ENCODE measurements around the gene SIT1.

The SIT1 gene

DNA sequence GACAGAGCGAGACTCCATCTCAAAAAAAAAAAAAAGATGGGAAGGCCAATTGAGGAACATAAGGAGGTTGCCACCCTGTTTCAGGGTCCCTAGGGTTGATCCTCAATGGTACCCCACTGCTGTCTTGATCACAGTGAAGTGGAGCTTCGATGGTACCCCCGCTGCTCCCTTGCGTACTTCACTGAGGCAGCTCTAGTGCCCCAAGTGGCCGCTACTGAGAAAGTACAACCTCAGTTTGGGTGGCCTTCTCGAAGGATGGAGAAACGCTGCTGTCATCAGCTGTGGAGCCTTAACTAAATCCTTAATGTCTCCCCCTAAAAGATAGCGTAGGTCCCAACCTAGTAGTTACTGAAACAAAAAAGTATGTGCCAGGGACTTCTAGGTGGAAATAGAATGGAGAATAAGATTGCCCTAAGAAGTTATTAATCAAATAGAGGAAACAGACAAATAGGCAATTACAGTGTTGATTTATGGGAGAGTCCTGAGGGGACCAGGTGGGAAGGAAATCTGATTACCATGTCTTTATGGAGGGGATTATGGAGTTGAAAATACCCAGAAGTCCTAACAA lies 39.4 kb downstream of the SIT1 start:
- TF ChIP-seq, protein P1, sequence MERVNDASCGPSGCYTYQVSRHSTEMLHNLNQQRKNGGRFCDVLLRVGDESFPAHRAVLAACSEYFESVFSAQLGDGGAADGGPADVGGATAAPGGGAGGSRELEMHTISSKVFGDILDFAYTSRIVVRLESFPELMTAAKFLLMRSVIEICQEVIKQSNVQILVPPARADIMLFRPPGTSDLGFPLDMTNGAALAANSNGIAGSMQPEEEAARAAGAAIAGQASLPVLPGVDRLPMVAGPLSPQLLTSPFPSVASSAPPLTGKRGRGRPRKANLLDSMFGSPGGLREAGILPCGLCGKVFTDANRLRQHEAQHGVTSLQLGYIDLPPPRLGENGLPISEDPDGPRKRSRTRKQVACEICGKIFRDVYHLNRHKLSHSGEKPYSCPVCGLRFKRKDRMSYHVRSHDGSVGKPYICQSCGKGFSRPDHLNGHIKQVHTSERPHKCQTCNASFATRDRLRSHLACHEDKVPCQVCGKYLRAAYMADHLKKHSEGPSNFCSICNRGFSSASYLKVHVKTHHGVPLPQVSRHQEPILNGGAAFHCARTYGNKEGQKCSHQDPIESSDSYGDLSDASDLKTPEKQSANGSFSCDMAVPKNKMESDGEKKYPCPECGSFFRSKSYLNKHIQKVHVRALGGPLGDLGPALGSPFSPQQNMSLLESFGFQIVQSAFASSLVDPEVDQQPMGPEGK (CRISPR knock-in tag; IDR thresholded peaks at IDR 0.05; ENCODE audit: borderline replicate concordance) = no peak
- no peak for TF ChIP-seq ZNF8 (CRISPR knock-in tag; IDR thresholded peaks at IDR 0.05)
- TF ChIP-seq ARNTL (CRISPR knock-in tag; IDR thresholded peaks at IDR 0.05; ENCODE audit: borderline replicate concordance, low read depth) = no peak
- TF ChIP-seq ZFP3 (CRISPR knock-in tag; IDR thresholded peaks at IDR 0.05) = no peak
- no peak for TF ChIP-seq RARB (CRISPR knock-in tag; IDR thresholded peaks at IDR 0.05)
- TF ChIP-seq SNAI2 (CRISPR knock-in tag; IDR thresholded peaks at IDR 0.05) = no peak
- no peak for TF ChIP-seq ZC3H10 (CRISPR knock-in tag; IDR thresholded peaks at IDR 0.05)
- no peak for TF ChIP-seq ZFP30 (CRISPR knock-in tag; IDR thresholded peaks at IDR 0.05)
- TF ChIP-seq, protein P2, sequence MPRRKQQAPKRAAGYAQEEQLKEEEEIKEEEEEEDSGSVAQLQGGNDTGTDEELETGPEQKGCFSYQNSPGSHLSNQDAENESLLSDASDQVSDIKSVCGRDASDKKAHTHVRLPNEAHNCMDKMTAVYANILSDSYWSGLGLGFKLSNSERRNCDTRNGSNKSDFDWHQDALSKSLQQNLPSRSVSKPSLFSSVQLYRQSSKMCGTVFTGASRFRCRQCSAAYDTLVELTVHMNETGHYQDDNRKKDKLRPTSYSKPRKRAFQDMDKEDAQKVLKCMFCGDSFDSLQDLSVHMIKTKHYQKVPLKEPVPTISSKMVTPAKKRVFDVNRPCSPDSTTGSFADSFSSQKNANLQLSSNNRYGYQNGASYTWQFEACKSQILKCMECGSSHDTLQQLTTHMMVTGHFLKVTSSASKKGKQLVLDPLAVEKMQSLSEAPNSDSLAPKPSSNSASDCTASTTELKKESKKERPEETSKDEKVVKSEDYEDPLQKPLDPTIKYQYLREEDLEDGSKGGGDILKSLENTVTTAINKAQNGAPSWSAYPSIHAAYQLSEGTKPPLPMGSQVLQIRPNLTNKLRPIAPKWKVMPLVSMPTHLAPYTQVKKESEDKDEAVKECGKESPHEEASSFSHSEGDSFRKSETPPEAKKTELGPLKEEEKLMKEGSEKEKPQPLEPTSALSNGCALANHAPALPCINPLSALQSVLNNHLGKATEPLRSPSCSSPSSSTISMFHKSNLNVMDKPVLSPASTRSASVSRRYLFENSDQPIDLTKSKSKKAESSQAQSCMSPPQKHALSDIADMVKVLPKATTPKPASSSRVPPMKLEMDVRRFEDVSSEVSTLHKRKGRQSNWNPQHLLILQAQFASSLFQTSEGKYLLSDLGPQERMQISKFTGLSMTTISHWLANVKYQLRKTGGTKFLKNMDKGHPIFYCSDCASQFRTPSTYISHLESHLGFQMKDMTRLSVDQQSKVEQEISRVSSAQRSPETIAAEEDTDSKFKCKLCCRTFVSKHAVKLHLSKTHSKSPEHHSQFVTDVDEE (CRISPR knock-in tag; IDR thresholded peaks at IDR 0.05) = no peak
- no peak for TF ChIP-seq ESRRG (CRISPR knock-in tag; IDR thresholded peaks at IDR 0.05)
- TF ChIP-seq OSR1 (CRISPR knock-in tag; IDR thresholded peaks at IDR 0.05) = no peak
- TF ChIP-seq ISL1 (CRISPR knock-in tag; IDR thresholded peaks at IDR 0.05) = no peak
- TF ChIP-seq, protein P3, sequence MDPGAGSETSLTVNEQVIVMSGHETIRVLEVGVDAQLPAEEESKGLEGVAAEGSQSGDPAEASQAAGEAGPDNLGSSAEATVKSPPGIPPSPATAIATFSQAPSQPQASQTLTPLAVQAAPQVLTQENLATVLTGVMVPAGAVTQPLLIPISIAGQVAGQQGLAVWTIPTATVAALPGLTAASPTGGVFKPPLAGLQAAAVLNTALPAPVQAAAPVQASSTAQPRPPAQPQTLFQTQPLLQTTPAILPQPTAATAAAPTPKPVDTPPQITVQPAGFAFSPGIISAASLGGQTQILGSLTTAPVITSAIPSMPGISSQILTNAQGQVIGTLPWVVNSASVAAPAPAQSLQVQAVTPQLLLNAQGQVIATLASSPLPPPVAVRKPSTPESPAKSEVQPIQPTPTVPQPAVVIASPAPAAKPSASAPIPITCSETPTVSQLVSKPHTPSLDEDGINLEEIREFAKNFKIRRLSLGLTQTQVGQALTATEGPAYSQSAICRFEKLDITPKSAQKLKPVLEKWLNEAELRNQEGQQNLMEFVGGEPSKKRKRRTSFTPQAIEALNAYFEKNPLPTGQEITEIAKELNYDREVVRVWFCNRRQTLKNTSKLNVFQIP (CRISPR knock-in tag; IDR thresholded peaks at IDR 0.05; ENCODE audit: borderline replicate concordance, low read depth) = no peak
- TF ChIP-seq TOX (CRISPR knock-in tag; IDR thresholded peaks at IDR 0.05; ENCODE audit: borderline replicate concordance) = no peak
- TF ChIP-seq TCF4 (CRISPR knock-in tag; IDR thresholded peaks at IDR 0.05; ENCODE audit: borderline replicate concordance) = no peak
- TF ChIP-seq GLIS3 (CRISPR knock-in tag; IDR thresholded peaks at IDR 0.05) = no peak
- TF ChIP-seq BACH2 (CRISPR knock-in tag; IDR thresholded peaks at IDR 0.05; ENCODE audit: borderline replicate concordance) = no peak
- no peak for TF ChIP-seq ZNF70 (CRISPR knock-in tag; IDR thresholded peaks at IDR 0.05)
- ATAC-seq = peak; percentile 89

DNA sequence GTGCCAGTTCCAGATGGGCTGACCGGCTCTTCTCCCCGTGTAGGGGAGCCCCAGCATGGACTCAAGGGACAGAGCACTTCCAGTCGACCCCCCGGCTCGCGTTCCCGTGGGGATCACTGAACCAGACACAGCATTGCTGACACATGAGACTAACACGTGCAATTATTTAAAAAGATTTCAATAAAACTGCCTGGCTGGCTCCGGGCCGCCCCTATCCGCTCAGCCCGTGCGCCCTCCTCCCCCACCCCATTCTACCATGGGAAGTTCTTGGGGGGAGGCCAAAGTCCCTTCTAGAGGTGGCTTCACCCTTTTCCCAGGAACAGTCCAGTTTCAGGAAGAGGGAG lies 40.9 kb downstream of the SIT1 start:
- no peak for ATAC-seq
- TF ChIP-seq ZFP30 (CRISPR knock-in tag; IDR thresholded peaks at IDR 0.05) (no peak), OSR1 (CRISPR knock-in tag; IDR thresholded peaks at IDR 0.05) (no peak), GLIS3 (CRISPR knock-in tag; IDR thresholded peaks at IDR 0.05) (no peak), PPARA (CRISPR knock-in tag; IDR thresholded peaks at IDR 0.05; ENCODE audit: borderline replicate concordance) (no peak), SNAI2 (CRISPR knock-in tag; IDR thresholded peaks at IDR 0.05) (no peak), ZC3H10 (CRISPR knock-in tag; IDR thresholded peaks at IDR 0.05) (no peak), ZNF70 (CRISPR knock-in tag; IDR thresholded peaks at IDR 0.05) (no peak), ARNTL (CRISPR knock-in tag; IDR thresholded peaks at IDR 0.05; ENCODE audit: borderline replicate concordance, low read depth) (no peak), BACH2 (CRISPR knock-in tag; IDR thresholded peaks at IDR 0.05; ENCODE audit: borderline replicate concordance) (no peak), ISL1 (CRISPR knock-in tag; IDR thresholded peaks at IDR 0.05) (no peak), ZNF565 (CRISPR knock-in tag; conservative IDR thresholded peaks at IDR 0.05; ENCODE audit: low read depth) (no peak), TCF4 (CRISPR knock-in tag; IDR thresholded peaks at IDR 0.05; ENCODE audit: borderline replicate concordance) (no peak), TOX (CRISPR knock-in tag; IDR thresholded peaks at IDR 0.05; ENCODE audit: borderline replicate concordance) (no peak)
- TF ChIP-seq, protein P1 (CRISPR knock-in tag; IDR thresholded peaks at IDR 0.05; ENCODE audit: borderline replicate concordance) = no peak
- TF ChIP-seq, protein P4, sequence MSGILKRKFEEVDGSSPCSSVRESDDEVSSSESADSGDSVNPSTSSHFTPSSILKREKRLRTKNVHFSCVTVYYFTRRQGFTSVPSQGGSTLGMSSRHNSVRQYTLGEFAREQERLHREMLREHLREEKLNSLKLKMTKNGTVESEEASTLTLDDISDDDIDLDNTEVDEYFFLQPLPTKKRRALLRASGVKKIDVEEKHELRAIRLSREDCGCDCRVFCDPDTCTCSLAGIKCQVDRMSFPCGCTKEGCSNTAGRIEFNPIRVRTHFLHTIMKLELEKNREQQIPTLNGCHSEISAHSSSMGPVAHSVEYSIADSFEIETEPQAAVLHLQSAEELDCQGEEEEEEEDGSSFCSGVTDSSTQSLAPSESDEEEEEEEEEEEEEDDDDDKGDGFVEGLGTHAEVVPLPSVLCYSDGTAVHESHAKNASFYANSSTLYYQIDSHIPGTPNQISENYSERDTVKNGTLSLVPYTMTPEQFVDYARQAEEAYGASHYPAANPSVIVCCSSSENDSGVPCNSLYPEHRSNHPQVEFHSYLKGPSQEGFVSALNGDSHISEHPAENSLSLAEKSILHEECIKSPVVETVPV (CRISPR knock-in tag; IDR thresholded peaks at IDR 0.05) = no peak
